Body of pancreas (tissue), 4 donors: ENCODE measurements around the gene NHERF1.

Source experiments
- POLR2A ChIP-seq, 3 donors: fragments of 450-650 bp; IDR thresholded peaks; one replicate each; pipeline ENCODE4 v1.6.1; 2016; ENCODE audit warnings: antibody characterized with exemption in 3 of 3, mild to moderate bottlenecking in 2 of 3
- TF ChIP-seq, protein P1 (sequence below), 7 experiments: fragments of 450-650 bp in 4 of 7; fragments of 200-600 bp in 3 of 7; sonication (generic) in 3 of 7; IDR thresholded peaks; one replicate each; pipeline ENCODE4 v1.5.1; 2016 to 2019; ENCODE audit warnings: antibody characterized with exemption in 7 of 7

GRCh38 chr17:74772053-74772452 lies 23.6 kb downstream of the NHERF1 start:
- no peak for TF ChIP-seq POLR2A (IDR thresholded peaks at IDR 0.05)
- TF ChIP-seq, protein P1, sequence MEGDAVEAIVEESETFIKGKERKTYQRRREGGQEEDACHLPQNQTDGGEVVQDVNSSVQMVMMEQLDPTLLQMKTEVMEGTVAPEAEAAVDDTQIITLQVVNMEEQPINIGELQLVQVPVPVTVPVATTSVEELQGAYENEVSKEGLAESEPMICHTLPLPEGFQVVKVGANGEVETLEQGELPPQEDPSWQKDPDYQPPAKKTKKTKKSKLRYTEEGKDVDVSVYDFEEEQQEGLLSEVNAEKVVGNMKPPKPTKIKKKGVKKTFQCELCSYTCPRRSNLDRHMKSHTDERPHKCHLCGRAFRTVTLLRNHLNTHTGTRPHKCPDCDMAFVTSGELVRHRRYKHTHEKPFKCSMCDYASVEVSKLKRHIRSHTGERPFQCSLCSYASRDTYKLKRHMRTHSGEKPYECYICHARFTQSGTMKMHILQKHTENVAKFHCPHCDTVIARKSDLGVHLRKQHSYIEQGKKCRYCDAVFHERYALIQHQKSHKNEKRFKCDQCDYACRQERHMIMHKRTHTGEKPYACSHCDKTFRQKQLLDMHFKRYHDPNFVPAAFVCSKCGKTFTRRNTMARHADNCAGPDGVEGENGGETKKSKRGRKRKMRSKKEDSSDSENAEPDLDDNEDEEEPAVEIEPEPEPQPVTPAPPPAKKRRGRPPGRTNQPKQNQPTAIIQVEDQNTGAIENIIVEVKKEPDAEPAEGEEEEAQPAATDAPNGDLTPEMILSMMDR (IDR thresholded peaks at IDR 0.05) = no peak
